ENCODE measurements around the gene NUCB2.

- TF ChIP-seq, protein P1, sequence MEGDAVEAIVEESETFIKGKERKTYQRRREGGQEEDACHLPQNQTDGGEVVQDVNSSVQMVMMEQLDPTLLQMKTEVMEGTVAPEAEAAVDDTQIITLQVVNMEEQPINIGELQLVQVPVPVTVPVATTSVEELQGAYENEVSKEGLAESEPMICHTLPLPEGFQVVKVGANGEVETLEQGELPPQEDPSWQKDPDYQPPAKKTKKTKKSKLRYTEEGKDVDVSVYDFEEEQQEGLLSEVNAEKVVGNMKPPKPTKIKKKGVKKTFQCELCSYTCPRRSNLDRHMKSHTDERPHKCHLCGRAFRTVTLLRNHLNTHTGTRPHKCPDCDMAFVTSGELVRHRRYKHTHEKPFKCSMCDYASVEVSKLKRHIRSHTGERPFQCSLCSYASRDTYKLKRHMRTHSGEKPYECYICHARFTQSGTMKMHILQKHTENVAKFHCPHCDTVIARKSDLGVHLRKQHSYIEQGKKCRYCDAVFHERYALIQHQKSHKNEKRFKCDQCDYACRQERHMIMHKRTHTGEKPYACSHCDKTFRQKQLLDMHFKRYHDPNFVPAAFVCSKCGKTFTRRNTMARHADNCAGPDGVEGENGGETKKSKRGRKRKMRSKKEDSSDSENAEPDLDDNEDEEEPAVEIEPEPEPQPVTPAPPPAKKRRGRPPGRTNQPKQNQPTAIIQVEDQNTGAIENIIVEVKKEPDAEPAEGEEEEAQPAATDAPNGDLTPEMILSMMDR (IDR thresholded peaks at IDR 0.05; ENCODE audit: low read depth, low read length, poor library complexity, severe bottlenecking) = no peak
- no peak for TF ChIP-seq EZH2phosphoT487 (IDR thresholded peaks at IDR 0.05; ENCODE audit: borderline replicate concordance, low read length)
Measured at GRCh38 chr11:17280494-17281127, 4.1 kb downstream of the NUCB2 start.

Measured in DOHH2 (cell line).